ENCODE results near the gene GNG13.
"Not testable (repeated sequence)": the region's sequence is repeated elsewhere in the genome, so short reads cannot be mapped to it uniquely, and the experiment has no call there.

The GNG13 gene

GRCh38 chr16:831571-832413 is 31.3 kb upstream of the GNG13 start:
- no peak for DNase-seq

DNA sequence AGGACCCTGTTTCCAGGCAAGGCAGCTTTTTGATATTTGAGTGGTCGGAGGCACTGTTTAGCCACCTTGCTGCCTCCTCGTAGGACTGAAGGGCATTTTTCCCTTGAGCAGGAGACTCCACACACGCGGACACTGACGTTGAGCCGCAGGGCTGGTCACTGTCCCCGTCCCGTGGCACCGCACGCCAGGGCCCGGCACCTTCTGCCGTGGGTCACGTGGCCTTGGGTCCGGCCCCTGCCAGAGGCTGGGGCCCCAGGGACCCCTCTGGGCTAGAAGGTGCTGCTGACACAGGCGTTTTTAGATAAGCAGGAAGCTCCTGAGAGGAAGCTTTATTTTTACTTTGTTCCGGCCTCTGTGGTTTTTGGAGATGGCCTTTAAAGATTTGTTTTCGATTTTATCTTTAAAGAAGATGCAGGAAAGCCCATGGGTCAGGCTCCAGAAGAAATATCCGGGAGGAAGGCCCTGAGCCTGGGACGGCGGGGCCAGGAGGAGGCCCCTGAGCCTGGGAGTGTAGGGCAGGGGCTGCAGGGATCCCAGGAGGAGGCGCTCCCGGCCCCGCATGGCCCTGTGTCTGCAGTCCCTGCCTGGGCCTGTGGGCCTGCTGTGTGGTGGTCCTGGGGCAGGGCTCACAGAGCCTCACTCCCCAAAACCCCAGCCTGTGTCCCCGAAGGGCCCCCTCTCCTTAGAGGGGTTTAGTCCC is 30.5 kb upstream of the GNG13 start:
- DNase-seq: no peak

- no peak for DNase-seq
Measured at GRCh38 chr16:830107-830870, 29.8 kb upstream of the GNG13 start.

- no peak for DNase-seq
Measured at GRCh38 chr16:828891-829290, 28.4 kb upstream of the GNG13 start.

- DNase-seq: no peak
Measured at GRCh38 chr16:827513-827912, 27.0 kb upstream of the GNG13 start.

DNA sequence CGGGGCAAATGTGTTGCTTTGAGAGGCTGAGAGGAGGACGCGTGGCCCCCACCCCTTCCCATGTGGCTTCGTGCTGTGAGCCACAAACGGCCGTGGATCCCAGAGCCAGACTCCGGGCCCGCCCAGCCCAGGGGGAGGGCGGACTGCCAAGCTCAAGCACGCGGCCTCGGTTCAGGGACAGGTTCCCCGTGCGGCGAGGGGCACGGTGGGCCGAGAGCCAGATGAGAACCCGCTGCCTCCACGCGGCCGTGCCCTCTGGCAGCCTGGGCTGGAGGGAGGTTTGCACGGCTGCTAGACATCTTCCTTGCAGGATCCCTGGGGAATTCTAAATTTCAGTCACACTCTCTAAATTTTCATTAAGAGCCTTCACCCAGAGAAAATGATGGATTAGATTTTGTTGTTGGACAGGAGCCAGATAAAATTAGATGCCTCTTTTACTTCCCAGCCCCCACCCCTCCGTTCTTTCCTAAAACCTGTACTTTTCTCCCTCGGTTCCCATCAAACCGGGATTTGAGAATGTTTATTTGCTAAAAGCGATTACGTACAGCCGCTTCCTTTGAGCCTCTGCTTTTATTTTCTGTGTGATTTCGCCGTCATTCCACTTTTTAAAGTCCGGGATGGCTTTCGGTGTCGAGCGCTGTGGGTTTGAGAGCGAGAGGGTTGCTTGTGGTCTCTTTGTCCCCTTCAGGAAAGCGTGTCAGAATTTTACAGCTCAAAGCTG is 25.0 kb upstream of the GNG13 start:
- DNase-seq: no peak

DNA sequence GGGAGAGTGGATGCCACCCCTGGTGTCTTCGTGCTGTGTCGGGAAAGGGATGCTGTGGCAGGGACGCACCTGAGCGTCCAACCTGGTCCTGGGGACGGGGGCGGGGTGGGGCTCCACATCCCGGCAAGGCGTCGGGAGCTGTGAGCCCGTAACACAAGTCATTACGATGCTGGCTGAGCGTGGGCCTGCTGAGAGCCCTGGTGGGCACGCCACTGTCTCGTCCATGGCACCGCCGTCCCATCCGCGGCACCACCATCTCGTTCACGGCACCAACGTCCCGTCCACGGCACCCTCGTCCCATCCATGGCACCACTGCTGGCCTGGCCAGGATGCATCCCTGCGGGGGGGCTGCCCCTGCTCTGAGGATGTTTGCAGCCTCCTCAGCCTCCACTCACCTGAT is 24.1 kb upstream of the GNG13 start:
- no peak for DNase-seq

- no peak for DNase-seq
Measured at GRCh38 chr16:824194-824593, 23.7 kb upstream of the GNG13 start.

DNA sequence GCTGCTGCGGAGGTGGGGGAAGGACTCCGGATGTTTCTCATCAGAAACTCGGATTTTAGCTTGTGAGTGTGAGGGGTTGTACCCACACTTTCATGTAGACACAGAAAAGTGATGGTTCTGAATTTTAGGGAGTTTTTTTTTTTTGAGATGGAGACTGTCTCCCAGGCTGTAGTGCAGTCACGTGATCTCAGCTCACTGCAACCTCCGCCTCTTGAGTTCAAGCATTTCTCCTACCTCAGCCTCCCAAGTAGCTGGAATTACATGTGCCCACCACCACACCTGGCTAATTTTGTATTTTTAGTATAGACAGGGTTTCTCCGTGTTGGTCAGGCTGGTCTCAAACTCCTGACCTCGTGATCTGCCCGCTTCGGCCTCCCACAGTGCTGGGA is 22.4 kb upstream of the GNG13 start:
- no peak for DNase-seq

DNA sequence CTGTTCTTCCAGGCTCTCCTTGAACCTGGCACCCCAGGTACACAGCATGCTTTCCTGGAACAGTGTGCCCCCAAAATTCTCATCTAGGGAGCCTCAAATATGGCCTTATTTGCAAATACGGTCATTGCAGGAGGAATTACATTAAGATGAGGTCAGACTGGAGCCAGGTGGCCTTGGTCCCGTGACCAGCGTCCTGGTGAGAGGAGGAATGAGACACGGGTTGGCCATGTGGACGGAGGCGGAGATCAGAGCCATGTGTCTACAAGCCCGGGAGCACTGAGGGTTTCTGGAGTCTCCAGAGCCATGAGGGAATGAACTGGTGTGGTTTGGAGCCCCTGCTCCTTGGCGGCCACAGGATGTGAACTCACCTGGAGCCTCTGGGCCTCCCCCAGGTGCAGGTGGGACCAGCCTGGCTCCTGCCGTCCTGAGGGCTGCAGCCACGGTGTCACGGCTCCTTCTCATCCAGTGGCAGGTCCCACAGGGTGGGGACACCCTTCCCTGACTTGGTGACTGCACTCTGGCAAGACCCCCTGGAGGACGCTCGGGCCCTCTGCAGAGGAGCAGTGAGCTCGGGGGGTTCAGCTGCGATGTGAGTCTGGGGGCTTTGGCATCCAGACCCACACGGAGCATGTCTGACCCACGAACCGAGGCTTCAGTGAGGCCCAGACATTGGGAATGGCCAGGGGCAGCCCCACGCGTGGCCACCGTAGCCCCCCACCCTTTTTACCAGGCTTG is 21.8 kb upstream of the GNG13 start:
- no peak for DNase-seq

- no peak for DNase-seq
Measured at GRCh38 chr16:821751-822150, 21.2 kb upstream of the GNG13 start.

DNA sequence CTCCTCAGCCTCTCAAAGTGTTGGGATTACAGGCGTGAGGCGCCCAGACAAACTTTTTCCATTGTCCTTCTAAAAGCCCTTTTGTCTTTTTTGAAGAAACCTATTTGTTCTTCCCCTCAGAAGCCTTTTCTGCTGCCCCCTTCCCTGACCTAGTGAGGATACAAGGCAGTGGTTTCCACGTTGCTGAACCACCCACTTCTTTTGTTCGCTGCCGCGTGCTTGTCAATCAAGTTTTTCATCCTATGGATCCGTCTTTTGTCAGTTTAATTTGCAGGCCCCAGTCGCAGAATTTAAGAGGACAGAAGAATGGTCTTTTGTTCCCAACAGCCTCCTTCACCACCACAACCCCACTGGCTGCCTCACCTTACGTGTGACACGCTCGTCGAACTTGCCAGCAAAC is 20.2 kb upstream of the GNG13 start:
- DNase-seq: no peak

DNA sequence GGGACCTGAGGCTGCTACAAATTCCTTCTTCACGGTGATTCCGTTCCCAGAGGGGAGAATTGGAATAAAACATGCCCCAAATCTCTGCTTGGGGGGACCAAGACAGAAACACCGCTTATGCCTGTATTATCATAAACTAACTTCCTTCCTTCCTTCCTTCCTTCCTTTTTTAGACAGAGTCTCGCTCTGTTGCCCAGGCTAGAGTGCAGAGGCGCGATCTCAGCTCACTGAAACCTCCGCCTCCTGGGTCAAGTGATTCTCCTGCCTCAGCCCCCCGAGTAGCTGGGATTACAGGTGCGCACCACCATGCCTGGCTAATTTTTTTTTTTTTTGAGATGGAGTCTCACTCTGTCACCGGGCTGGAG is 19.5 kb upstream of the GNG13 start:
- DNase-seq: not testable (repeated sequence)

- no peak for DNase-seq
Measured at GRCh38 chr16:819336-820043, 19.0 kb upstream of the GNG13 start.

GRCh38 chr16:818592-818991 is 18.1 kb upstream of the GNG13 start:
- no peak for DNase-seq

GRCh38 chr16:818132-818531 is 17.6 kb upstream of the GNG13 start:
- DNase-seq: no peak

- no peak for DNase-seq
Measured at GRCh38 chr16:817001-817906, 16.7 kb upstream of the GNG13 start.

GRCh38 chr16:815861-816260 is 15.3 kb upstream of the GNG13 start:
- no peak for DNase-seq

- DNase-seq: peak; percentile 74
Measured at GRCh38 chr16:814974-815373, 14.4 kb upstream of the GNG13 start.

- no peak for DNase-seq
Measured at GRCh38 chr16:813916-814412, 13.4 kb upstream of the GNG13 start.

All from fibroblast of skin of back (primary cell).